GM12892 (cell line): ENCODE measurements around the gene ZSCAN5A.
"Not testable (repeated sequence)": the region's sequence is repeated elsewhere in the genome, so short reads cannot be mapped to it uniquely, and the experiment has no call there.

ENCODE experiments used
- DNase-seq: peaks from one replicate; pipeline ENCODE4 v3.0.0; 2011; ENCODE audit not compliant: insufficient read length
- FAIRE-seq: peaks from 2 replicates; lab custom pipeline; 2011; peaks lifted over from hg19 to GRCh38; lab: Jason Lieb, UNC
- POLR2A ChIP-seq: IDR thresholded peaks from 2 replicates; pipeline ENCODE4 v1.6.1; 2011; ENCODE audit warnings: low read depth, low read length, control low read depth
- POLR2AphosphoS5 ChIP-seq: IDR thresholded peaks from 2 replicates; pipeline ENCODE4 v1.6.1; 2011; ENCODE audit warnings: low read depth, low read length, control low read depth
- TAF1 ChIP-seq: IDR thresholded peaks from 2 replicates; pipeline ENCODE4 v1.6.1; 2011; ENCODE audit warnings: low read depth, mild to moderate bottlenecking, control low read depth, low read length, borderline replicate concordance

The ZSCAN5A gene

DNA sequence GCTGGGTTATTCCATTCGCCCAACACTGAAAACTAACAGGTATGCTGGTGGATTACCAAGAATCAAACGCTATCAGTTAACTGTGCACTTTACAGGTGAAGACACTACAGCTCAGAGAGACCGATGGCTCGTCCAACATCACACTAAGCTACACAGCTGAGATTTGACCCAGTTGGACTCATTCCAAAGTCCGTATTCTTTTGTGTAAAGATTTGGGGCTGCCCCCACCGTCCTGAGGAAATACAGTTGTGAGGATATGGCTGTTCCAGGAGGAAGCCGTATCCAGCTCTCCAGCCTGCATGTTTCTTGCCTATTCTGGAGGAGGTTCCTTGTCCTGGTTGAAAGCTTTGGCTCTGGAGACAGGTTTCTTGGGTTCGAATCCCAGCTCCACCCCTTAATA lies 4.2 kb downstream of the ZSCAN5A start:
- DNase-seq (no peak), FAIRE-seq (no peak)
- TF ChIP-seq POLR2AphosphoS5 (no peak), TAF1 (no peak), POLR2A (no peak)

DNA sequence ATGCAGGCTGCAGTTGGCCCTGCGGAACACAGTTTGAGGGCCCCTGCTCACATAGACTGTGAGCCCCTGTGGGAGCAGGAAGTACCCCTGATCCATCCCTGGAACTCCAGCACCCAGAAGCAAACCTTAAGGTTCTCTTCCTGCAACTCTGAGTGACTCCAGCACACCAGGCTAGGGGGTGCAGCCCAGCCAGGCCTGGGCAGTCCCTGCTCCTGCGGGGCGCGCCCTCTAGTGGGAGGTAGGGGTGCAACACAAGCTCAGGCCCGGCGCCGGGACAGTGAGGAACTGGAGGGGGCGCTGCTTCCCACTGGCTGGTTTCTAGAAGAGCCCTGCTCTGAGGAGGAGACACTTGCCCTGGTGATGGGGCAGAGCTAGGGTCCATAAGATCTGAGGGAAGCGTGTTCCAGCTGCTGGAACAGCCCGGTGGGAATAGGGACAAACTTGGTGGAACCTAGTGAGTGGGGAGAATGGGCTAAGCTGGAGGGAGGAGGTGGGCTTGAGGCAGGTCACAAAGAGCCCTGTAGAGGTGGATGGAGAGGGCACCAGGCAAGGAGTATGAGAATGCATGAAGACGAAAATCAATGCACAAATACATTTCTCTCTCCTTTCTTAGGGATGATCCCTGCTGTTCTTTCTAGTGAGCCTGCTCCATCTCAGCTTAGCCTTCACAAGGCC lies 5.0 kb downstream of the ZSCAN5A start:
- TF ChIP-seq POLR2AphosphoS5 (no peak), TAF1 (no peak), POLR2A (no peak)
- DNase-seq (peak; percentile 44), FAIRE-seq (no peak)

DNA sequence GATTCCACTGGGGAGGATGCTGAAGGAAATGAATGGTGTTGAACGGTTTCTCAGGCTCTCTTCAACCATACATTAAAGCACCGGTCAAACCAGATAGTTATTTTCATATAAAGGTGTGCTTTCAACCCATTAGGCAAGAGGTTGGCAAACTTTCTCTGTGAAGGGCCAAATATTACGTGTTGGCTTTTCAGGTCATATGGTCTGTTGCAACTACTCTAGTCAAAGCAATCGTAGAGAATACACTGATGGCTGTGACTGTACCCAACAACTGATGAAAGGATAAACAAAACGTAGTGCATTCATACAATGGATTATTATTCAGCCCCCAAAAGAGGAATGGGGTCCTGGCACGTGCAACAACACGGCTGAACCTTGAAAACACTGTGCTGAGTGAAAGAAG lies 5.8 kb downstream of the ZSCAN5A start:
- DNase-seq (no peak), FAIRE-seq (no peak)
- TF ChIP-seq TAF1 (no peak), POLR2A (no peak), POLR2AphosphoS5 (no peak)

DNA sequence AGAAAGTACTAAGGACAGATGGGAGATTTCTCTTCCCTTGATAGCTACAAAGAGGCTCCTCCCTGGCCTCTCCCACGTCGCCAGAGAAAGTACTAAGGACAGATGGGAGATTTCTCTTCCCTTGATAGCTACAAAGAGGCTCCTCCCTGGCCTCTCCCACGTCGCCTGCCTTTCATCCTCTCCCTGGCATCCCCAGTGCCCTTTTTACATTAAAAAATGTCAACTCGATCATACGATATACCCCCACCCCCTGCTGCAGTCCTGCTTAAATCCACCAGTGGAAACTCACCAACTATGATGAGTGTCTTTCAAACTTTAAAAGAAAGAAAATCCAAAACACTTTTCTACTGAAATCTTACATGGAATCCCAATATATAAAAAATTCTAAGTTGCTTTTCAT lies 7.6 kb downstream of the ZSCAN5A start:
- not testable (repeated sequence) for DNase-seq, FAIRE-seq

DNA sequence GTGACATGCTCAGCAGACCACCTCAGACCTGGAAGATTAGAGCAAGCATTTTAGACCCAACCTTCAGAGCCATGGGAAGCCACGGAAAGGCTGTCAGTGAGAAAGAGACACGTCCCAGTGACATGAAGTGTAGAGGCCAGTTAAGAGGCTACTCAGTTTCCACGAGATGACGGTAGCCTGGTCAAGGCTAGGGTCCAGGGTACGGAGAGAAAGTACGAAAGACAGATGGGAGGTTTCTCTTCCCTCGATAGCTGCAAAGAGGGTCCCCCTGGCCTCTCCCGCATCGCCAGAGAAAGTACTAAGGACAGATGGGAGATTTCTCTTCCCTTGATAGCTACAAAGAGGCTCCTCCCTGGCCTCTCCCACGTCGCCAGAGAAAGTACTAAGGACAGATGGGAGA lies 8.6 kb downstream of the ZSCAN5A start:
- no peak for FAIRE-seq
- DNase-seq, result no peak
- TF ChIP-seq TAF1 (no peak), POLR2AphosphoS5 (no peak), POLR2A (no peak)

DNA sequence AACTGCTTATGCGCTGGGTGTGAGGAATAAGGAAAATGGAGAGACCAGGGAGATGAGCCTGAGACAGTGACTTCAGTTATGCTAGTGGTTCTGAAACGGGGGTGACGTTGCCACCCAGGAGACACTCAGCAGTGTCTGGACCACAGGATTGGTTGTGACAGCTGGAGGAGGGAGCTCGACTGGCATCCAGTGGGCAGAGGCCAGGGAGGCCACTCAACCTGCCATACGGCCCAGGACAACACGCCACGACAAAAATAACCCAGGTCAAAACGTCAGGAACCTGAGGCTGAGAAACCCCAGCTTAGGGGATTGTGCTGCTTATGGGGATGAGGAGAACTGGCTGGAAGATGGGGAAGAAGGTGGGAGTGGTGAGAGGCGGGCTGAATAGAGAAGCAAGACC lies 10.4 kb downstream of the ZSCAN5A start:
- TF ChIP-seq POLR2A (no peak), TAF1 (no peak), POLR2AphosphoS5 (no peak)
- FAIRE-seq, result no peak

DNA sequence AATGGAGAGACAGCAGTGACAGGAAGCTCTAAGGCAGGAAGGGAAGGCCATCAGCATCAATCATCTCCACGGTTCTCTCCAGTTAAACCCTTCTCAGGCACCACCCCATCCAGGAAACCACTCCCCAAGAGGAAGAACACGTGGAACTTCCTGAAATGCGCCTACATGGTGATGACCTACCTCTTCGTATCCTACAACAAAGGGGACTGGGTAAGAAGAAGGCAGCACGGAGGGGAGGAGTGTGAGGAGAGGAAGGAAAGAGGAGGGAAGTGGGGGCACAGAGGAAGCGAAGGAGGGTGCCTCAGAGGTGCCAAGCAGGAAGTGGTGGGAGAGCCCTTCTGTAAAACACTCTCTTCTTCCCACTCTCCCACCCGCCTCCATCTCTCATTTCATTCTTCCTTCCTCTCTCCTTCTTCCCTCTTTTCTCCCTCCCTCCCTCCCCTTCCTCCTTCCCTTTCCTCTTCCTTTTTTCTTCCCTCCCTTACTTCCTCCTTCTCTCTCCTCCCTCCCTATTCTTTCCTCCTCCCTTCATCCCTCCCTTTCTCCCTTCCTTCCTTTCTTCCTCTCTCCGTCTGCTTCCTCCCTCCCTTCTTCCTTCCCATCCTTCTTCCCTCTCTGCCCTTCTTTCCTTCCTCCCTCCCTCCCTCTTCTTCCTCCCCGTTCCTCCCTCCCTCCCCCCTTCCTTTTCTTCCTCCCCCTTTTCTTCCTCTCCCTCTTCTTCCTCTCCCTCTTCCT lies 12.6 kb downstream of the ZSCAN5A start:
- FAIRE-seq (no peak), DNase-seq (no peak)
- no peak for TF ChIP-seq POLR2AphosphoS5
- no peak for TF ChIP-seq TAF1
- no peak for TF ChIP-seq POLR2A

More for the DNA sequence above, 10.4 kb downstream of the ZSCAN5A start:
- DNase-seq, result no peak

DNA sequence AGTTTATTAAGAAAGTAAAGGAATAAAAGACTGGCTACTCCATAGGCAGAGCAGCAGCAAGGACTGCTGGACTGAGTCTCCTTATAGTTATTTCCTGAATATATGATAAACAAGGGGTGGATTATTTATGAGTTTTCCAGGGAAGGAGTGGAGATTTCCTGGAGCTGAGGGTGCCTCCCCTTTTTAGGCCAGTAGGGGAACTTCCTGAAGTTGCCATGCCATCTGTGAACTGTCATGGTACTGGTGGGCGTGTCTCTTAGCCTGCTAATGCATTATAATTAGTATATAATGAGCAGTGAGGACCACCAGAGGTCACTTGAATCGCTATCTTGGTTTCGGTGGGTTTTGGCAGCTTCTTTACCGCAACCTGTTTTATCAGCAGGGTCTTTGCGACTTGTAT lies 13.5 kb downstream of the ZSCAN5A start:
- TF ChIP-seq POLR2A (no peak), POLR2AphosphoS5 (no peak), TAF1 (no peak)

DNA sequence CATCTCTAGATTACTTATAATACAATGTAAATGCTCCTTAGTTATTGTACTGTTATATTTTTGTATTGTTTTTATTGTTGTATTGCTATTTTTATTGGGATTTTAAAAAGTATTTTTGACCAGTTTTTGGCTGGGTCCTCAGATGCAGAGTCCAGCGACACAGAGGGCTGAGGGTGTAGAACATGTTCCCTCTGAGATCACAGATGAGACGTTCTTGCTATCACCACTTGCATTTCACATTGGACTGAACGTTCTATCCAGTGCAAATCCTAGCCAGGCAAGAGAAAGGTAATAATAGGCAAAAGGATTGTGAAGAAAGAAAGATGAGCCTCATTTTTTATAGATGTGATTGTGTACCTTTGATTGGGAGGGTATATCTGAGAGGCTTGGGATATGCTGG lies 15.0 kb downstream of the ZSCAN5A start:
- TF ChIP-seq POLR2AphosphoS5, result no peak
- TF ChIP-seq POLR2A, result no peak
- TF ChIP-seq TAF1, result no peak
- no peak for DNase-seq
- FAIRE-seq, result no peak

More for the DNA sequence above, 13.5 kb downstream of the ZSCAN5A start:
- DNase-seq, result no peak
- no peak for FAIRE-seq

DNA sequence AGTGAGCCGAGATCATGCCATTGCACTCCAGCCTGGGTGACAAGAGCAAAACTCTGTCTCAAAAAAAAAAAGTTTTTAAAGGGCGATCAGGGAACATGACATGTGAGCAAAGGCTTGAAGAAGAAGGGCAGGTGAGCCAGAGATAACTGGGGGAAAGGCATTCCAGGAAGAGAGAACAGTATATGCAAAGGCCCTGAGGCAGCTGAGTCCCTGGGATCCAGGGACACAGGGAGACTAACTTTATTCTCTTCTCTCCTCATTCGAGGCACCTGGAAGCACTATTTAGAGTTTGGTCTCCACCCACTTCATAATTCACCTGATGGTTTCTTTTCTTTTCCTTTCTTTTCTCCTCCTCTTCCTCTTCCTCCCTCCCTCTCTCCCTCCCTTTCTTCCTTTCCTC lies 17.6 kb downstream of the ZSCAN5A start:
- DNase-seq (no peak), FAIRE-seq (no peak)
- no peak for TF ChIP-seq POLR2AphosphoS5
- TF ChIP-seq TAF1, result no peak
- no peak for TF ChIP-seq POLR2A

DNA sequence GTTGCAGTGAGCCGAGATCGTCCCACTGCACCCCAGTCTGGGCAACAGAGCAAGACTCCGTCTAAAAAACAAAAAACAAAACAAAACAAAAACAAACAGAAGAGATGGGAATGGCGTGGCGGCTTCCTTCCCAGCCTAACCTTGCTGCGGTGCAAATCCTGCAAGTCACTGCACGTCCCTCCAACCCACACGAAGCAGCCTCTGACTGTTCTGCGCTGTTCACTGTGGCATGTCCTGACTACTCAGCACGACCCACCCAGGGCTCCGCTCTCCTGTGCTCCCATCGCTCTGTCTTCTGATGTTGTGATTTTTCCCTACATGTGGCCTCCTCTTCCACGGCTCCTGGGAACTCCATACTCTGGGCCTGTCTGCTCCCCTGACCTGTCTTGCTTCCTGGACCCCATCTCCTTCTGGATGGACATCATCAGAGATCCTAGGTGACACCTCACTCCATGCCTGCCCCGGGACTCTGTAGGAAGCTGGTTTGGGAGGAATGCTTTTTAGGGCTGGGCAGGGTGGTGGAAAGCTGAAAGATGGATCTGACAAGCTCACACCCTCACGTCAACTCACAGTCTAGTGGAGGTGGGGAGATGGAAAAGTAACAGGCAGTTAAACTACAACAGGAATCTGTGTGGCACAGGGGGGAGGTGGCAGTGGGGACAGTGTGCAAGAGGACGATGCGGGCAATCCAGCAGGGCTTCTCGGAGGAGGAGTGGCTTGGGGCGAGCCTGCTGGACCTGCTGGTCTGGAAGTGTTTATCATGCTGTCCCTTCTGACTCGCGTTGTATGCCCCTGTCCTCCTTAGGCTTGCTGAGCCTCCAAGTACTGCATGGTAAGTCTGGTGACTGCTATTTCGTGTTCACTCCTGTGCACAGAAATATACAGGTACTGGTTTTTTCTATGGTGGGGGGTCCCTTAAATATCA lies 18.8 kb downstream of the ZSCAN5A start:
- TF ChIP-seq POLR2A (no peak), POLR2AphosphoS5 (no peak), TAF1 (no peak)
- DNase-seq, result no peak
- FAIRE-seq, result no peak

DNA sequence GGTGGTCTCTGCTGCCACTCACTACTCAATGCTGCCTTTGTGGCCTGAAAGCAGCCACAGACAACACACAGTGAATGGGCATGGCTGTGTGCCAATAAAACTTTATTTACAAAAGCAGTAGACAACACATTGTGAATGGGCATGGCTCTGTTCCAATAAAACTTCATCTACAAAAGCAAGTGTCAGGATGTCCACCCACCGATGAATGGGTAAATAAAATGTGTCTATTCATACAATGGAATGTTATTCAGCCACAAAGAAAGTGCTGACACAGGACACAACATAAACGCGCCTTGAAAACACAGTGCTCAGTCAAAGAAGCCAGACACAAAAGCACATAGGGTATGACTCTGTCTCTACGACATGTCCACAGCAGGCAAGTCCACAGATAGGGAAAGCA lies 20.1 kb downstream of the ZSCAN5A start:
- FAIRE-seq (no peak), DNase-seq (no peak)
- TF ChIP-seq POLR2A, result no peak
- no peak for TF ChIP-seq TAF1
- TF ChIP-seq POLR2AphosphoS5, result no peak

DNA sequence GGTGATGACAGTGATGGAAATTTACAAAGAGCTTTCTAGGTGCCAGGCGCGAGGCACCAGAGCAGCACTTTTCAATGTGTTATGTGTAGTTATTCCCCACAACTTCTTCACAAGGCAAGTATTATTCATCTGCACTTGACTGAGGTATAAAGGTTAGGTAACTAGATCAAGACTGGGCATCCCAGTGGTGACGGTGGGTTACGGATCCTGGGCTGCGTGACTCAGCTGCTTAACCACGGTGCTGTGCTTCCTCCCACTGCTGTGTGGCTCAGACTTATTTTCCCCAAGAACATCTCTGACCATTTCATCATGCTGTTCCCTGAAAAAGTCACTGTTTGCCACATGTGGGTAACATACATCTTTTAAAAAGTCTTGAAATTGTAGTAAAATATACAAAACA lies 22.8 kb downstream of the ZSCAN5A start:
- TF ChIP-seq POLR2A (no peak), POLR2AphosphoS5 (no peak), TAF1 (no peak)
- no peak for DNase-seq
- FAIRE-seq, result no peak

DNA sequence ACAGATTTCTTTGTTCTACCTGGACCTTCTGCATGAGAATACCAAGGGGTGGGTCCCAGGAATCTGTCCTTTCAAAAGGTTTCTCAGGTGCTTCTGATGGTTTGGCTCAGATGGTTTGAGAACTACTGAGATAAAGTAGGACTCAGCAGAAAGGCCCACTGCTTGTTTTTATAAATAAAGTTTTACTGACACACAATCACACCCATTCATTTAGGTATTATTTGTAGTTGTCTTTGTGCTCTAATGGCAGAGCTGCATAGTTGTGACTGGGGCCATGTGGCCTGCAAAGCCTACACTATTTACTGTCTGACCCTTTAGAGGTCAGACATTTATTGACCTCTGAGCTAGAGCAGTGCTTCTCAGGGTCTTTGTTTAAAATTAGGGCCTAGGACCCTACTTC lies 24.5 kb downstream of the ZSCAN5A start:
- no peak for FAIRE-seq
- TF ChIP-seq TAF1 (no peak), POLR2AphosphoS5 (no peak), POLR2A (no peak)
- DNase-seq, result no peak
